Fibroblast of villous mesenchyme (primary cell): ENCODE measurements around the gene TACO1. TPM values are rescaled to one million over a fixed set of nuclear protein-coding genes. Genes with fewer than 3 reads are reported as not detected.

ENCODE experiments used
- DNase-seq: peaks from one replicate; pipeline ENCODE4 v3.0.0-alpha.2; 2010; ENCODE audit warnings: low read depth
- H3K4me3 ChIP-seq: 2 replicates; pipeline ENCODE4 v1.5.1; 2011; ENCODE audit warnings: low read depth, mild to moderate bottlenecking, low read length
- total RNA-seq: library from RNA; depleted of rRNA; stranded (reverse); fragments of >200 nt; gene quantifications from 2 replicates; pipeline ENCODE4 v1.2.3, GENCODE V29; 2012
- TF ChIP-seq, protein P1 (sequence below): IDR thresholded peaks from 2 replicates; pipeline ENCODE4 v1.5.1; 2012; ENCODE audit warnings: low read depth, mild to moderate bottlenecking, low read length; ENCODE audit not compliant: insufficient read depth

TACO1 gene
- total RNA-seq, 1 donor: 24.6 TPM

DNA sequence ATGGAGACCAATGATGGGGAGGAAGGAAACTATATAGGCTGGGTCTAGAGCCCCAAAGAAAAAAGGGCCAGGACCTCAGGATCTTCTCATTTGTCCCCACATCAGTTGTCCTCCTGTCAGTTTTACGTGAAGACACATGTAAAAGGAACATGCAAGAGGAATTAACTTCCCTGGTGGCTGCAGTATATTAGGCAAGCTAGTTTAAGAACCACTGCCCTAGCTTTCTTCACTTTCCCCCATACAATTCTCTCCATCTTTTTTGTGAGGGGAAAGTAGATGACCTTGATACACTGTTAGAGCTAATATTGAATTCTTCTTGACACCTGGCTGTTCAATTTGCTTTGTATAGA is 23.8 kb downstream of the TACO1 start:
- TF ChIP-seq, protein P1, sequence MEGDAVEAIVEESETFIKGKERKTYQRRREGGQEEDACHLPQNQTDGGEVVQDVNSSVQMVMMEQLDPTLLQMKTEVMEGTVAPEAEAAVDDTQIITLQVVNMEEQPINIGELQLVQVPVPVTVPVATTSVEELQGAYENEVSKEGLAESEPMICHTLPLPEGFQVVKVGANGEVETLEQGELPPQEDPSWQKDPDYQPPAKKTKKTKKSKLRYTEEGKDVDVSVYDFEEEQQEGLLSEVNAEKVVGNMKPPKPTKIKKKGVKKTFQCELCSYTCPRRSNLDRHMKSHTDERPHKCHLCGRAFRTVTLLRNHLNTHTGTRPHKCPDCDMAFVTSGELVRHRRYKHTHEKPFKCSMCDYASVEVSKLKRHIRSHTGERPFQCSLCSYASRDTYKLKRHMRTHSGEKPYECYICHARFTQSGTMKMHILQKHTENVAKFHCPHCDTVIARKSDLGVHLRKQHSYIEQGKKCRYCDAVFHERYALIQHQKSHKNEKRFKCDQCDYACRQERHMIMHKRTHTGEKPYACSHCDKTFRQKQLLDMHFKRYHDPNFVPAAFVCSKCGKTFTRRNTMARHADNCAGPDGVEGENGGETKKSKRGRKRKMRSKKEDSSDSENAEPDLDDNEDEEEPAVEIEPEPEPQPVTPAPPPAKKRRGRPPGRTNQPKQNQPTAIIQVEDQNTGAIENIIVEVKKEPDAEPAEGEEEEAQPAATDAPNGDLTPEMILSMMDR: no peak
- no peak for DNase-seq
- no peak overlapping the region for H3K4me3 ChIP-seq

DNA sequence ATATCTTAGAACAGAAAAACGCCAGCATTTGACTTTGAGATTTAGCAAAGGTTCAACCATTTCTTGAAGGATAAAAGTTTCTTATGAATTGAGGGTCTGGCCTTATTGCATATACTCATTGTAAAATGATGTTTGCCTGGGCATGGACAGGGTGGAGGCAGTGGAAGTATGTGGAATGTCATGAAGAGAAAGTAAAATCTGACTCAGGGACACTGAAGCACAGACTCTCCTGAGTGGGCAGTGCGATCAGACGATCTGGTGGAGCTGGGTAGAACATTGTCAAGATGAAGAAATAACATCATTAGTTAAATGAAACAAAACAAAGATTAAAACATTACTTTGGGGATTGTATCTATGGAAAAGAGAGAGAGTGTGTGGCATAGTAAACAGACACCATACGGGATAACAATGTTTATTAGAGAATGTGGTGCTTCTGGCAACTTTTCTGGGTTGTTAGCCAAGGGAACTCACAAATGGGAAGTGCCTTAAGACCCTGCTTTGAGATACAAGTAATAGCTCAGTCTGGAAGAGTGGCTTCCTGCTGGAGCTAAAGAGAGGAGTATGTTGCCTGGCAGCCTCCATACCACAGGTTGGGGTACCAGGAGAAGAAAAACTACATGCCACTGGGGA is 26.0 kb downstream of the TACO1 start:
- TF ChIP-seq, protein P1: no peak
- DNase-seq: peak; percentile 26
- H3K4me3 ChIP-seq: no peak overlapping the region

DNA sequence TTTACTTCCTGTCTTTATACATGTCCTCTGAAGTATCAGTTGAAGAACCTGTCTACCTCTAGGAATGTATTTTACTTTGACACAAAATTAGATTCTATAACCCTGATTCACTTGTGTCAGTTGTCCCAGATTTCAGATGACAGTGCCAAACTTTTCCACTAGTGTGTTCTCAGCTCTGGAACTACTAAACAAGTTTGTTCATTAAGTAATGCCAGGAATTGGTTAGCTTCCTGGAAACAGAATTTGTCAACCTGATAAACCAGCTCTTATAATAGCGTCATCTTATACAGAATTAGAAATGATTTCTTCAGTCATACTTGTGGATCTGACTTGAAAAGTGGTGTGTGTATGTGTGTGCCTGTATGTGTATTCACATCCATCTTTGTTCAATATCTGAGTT is 28.9 kb downstream of the TACO1 start:
- DNase-seq: no peak
- TF ChIP-seq, protein P1: no peak
- H3K4me3 ChIP-seq: no peak overlapping the region

DNA sequence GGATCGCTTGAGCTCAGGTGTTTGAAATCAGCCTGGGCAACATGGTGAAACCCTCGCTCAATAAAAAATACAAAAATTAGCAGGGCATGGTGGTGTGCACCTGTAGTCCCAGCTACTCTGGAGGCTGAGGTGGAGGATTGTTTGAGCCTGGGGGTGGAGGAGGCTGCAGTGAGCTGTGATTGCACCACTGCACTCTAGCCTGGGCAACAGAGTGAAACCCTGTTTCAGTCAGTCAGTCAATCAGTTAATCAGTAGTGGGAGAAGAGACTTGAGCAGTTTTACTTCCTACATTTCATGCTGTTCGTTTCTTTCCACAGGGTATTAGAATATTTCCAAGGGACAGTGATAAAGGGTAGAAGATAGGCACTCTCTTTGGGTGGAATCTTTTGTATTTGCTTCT is 30.4 kb downstream of the TACO1 start:
- no peak for DNase-seq
- TF ChIP-seq, protein P1: no peak
- no peak overlapping the region for H3K4me3 ChIP-seq

DNA sequence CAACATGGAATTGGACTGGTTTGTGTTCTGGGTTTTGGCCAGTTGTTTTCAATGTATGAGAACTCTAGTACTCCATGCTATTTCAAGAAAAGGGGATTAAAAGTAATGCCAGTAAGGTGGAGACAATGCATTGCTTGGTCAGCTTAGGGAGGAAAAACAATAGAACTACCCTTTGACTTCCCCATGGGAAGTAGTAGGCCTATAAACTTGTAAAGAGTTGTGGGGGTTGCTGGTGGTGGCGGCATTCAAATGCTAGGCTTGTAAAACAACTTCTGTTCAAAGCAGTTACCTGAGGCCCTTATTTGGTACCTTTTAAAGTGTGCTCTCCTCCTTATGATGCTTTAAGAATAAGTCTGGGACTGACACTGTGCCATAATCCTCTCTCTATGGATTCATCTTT is 30.9 kb downstream of the TACO1 start:
- no peak for DNase-seq
- TF ChIP-seq, protein P1: no peak
- H3K4me3 ChIP-seq: no peak overlapping the region

DNA sequence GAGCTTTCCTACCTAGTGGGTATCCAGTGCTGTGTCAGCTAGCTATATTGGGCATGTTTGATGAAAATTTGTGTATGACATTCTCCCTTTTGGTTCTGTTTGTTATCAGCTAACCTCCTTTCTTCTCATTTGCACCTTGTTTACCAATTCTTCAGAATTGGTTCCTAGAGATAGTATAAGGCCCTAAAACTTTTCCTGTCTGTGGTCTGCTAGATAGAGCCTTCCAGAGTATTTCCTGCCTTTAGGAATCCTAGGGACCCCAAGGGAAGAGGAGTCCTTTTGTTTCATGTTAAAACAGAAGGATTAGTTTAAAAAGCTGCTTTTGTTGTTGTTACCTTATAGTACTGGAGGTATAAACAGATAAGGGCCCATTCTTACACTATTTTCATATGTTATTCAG is 33.0 kb downstream of the TACO1 start:
- TF ChIP-seq, protein P1: no peak
- H3K4me3 ChIP-seq: no peak overlapping the region
- DNase-seq: no peak

DNA sequence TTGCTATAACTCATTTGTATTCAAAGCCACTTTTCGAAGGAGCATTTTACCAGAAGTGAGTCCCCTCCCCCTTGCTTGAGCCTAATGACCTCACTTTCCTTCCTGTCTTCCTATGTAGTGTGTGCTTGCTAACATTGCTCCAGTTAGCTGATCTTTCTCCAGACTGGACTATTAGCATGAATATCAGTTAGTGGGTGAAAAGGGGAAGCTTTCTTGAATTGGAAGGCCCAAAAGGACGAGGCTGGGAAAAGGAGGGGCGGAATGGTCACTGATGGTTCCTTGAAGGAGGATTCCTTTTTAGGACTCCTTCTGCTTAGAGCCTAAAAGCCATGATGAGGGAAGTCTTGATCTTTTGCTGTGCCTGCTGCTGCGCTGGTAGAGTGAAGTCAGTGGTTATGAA is 33.5 kb downstream of the TACO1 start:
- TF ChIP-seq, protein P1: no peak
- no peak for DNase-seq
- no peak overlapping the region for H3K4me3 ChIP-seq
